Omental fat pad (tissue), 4 donors: ENCODE data around the gene IL1RAP. TPM values are rescaled to one million over a fixed set of nuclear protein-coding genes. Genes with fewer than 3 reads are reported as not detected.

ENCODE experiments used
- ATAC-seq: fragments of 150-250 bp; one replicate; pipeline ENCODE4 v1.9.1; 2016; ENCODE audit warnings: mild to moderate bottlenecking, moderate library complexity; ENCODE audit not compliant: low FRiP score
- DNase-seq: peaks from one replicate; pipeline ENCODE4 v3.0.0-alpha.2; 2019; ENCODE audit warnings: low spot score
- CTCF ChIP-seq, 3 donors: fragments of 450-650 bp; IDR thresholded peaks; one replicate each; pipeline ENCODE4 v1.5.1; 2016 to 2017; ENCODE audit warnings: antibody characterized with exemption in 3 of 3, mild to moderate bottlenecking in 3 of 3, moderate library complexity in 2 of 3
- total RNA-seq, 4 donors: library from RNA; depleted of rRNA; stranded (reverse); fragments of >200 nt; gene quantifications; one replicate each; pipeline ENCODE4 v1.1.0, GENCODE V29; 2016

Gene IL1RAP
- total RNA-seq, 4 donors from 2014 or later: 10.5 to 75.3 (median 23.4) TPM

DNA sequence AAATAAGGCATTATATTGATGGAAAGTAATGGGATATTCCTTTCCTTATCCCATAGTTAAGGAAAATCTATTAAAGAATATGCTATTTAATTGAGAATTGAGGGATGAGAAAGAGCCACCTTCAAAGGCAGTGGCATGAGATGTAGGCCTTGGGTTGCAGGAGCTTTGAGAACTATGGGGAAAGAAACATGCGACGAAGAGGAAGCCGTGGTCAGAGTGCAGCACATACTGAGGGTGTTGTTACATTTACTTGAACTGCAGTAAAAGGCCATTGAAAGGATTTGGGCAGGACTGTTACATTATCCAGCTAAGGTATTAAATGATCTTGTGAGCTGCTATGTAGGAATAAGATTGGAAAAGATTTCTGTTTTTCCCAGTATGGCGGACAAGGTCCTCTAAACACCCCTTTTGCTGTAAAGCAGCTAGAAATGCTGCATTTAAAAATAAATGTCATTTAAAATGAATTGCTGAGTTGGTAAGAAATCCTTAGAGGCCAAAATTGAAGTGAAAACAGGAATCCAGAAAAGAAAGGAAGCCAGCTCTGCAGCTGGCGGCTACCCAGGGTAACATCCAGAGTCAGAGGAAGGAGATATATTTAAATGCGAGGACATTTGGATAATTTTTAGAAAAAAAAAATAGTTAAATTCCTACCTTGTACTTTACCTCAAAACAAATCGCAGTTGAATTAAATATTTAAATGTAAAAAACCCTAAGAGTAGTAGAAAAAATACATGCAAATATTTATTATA lies 61.7 kb downstream of the IL1RAP start:
- no peak for TF ChIP-seq CTCF (IDR thresholded peaks at IDR 0.05)
- DNase-seq: no peak
- ATAC-seq: no peak

DNA sequence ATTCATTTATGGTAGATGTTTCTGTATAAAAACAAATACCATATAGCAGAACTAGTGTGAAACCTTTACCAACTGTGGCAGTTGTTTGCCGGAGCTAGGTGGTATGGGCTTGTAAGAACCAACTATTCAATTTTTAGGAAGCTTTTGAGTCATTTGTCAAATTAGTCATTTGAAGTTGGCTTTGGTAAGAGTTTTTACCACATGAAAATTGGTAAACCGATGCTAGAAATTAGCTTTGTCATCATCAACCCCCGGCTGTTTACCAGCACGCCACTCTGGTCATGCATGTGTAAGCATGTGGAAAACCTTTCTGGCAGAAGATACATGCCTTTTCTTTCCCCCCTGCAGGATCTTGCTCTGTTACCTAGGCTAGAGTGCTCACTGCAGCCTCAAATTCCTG lies 63.3 kb downstream of the IL1RAP start:
- ATAC-seq (no peak), DNase-seq (no peak)
- no peak for TF ChIP-seq CTCF (IDR thresholded peaks at IDR 0.05)

- TF ChIP-seq CTCF (IDR thresholded peaks at IDR 0.05): no peak
- no peak for DNase-seq
- no peak for ATAC-seq
Observed at GRCh38 chr3:190579514-190580137, 65.7 kb downstream of the IL1RAP start.

DNA sequence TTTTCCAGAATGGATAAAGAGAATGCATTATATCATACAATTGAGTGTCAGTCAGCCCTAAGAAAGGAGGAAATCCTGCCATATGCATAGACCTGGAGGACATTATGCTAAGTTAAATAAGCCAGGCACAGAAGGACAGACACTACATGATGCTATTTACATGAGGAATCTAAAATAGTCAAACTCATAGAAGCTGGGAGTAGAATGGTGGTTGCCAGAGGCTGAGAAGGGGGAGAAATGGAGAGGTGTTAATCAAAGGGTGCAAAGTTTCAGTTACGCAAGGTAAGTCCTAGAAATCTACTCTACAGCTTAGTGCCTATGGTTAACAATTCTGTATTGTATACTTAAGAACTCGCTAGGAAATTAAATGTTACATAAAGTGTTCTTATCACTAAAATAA lies 66.5 kb downstream of the IL1RAP start:
- no peak for TF ChIP-seq CTCF (IDR thresholded peaks at IDR 0.05)
- ATAC-seq (no peak), DNase-seq (no peak)

- ATAC-seq: no peak
- TF ChIP-seq CTCF (IDR thresholded peaks at IDR 0.05): no peak
- DNase-seq: no peak
Observed at GRCh38 chr3:190581041-190581541, 67.2 kb downstream of the IL1RAP start.

- no peak for DNase-seq
- no peak for ATAC-seq
- no peak for TF ChIP-seq CTCF (IDR thresholded peaks at IDR 0.05)
Observed at GRCh38 chr3:190582667-190583066, 68.8 kb downstream of the IL1RAP start.
